GM12878 (cell line): Measurements from ENCODE around the gene AMOTL1. TPM values are rescaled to one million over a fixed set of nuclear protein-coding genes. Genes with fewer than 3 reads are reported as not detected.

Source experiments
- ATAC-seq: fragments of 200-7000 bp; cut with Tn5 transposase; 3 replicates; pipeline ENCODE4 v1.9.1; 2020; ENCODE audit warnings: mild to moderate bottlenecking, moderate library complexity
- BruUV-seq: library from RNA; stranded (reverse); fragments of 400-500 nt; replicated peaks from 2 replicates; lab custom pipeline; 2021; lab: Mats Ljungman, UMichigan
- CTCF ChIA-PET: fragments of 300-600 bp; sonication (Branson Sonifier 250); formaldehyde crosslinking; extraction: SDS; loops from one replicate; lab custom pipeline; 2021; ENCODE audit warnings: inconsistent platforms; lab: Yijun Ruan, JAX
- POLR2A ChIA-PET: fragments of 350-600 bp; formaldehyde crosslinking; extraction: SDS; loops from one replicate; lab custom pipeline; 2021; ENCODE audit warnings: inconsistent platforms; lab: Charles Lee
- RAD21 ChIA-PET: fragments of 300-600 bp; sonication (Branson Sonifier 250); formaldehyde crosslinking; loops from one replicate; lab custom pipeline; 2023; ENCODE audit warnings: antibody characterized with exemption; ENCODE audit not compliant: unreplicated experiment; lab: Charles Lee
- SMC1A ChIA-PET: fragments of 300-600 bp; sonication (Branson Sonifier 250); formaldehyde crosslinking; loops from one replicate; lab custom pipeline; 2023; ENCODE audit not compliant: unreplicated experiment, uncharacterized antibody; lab: Charles Lee
- DNase-seq: peaks from one replicate; pipeline ENCODE4 v3.0.0-alpha.2; 2011; ENCODE audit warnings: low read depth, low spot score
- FAIRE-seq: peaks from 3 replicates; lab custom pipeline; 2011; peaks lifted over from hg19 to GRCh38; lab: Jason Lieb, UNC
- H2AFZ ChIP-seq: 2 replicates; pipeline ENCODE4 v1.6.0; 2011; ENCODE audit warnings: low read depth, low read length, control low read depth; ENCODE audit not compliant: control insufficient read depth
- H3K27ac ChIP-seq: 2 replicates; pipeline ENCODE4 v1.5.1; 2011; ENCODE audit warnings: control low read depth; ENCODE audit not compliant: control insufficient read depth, insufficient read depth
- H3K27me3 ChIP-seq, 2 experiments: replicated peaks in 1 of 2; 2 replicates each; pipeline versions ENCODE4 v1.6.0 to v1.6.1; 2011; ENCODE audit warnings: low read length in 1 of 2; ENCODE audit not compliant: control insufficient read depth in 2 of 2, insufficient read depth in 2 of 2
- H3K36me3 ChIP-seq, 2 experiments: 2 replicates each; pipeline ENCODE4 v1.5.1; 2011; ENCODE audit warnings: low read length in 1 of 2; ENCODE audit not compliant: control insufficient read depth in 2 of 2, insufficient read depth in 2 of 2
- H3K4me1 ChIP-seq: 2 replicates; pipeline ENCODE4 v1.6.1; 2011; ENCODE audit warnings: mild to moderate bottlenecking, low read length, moderate library complexity, mixed read lengths; ENCODE audit not compliant: control insufficient read depth, insufficient read depth
- H3K4me2 ChIP-seq: 2 replicates; pipeline ENCODE4 v1.6.0; 2011; ENCODE audit warnings: control low read depth; ENCODE audit not compliant: control insufficient read depth, insufficient read depth
- H3K4me3 ChIP-seq: fragments of 200-600 bp; sonication (generic); 2 replicates; pipeline ENCODE4 v1.5.1; 2016
- H3K79me2 ChIP-seq: 2 replicates; pipeline ENCODE4 v1.6.0; 2011; ENCODE audit warnings: low read length; ENCODE audit not compliant: control insufficient read depth, insufficient read depth
- H3K9ac ChIP-seq: 2 replicates; pipeline ENCODE4 v1.8.0; 2011; ENCODE audit warnings: low read length, control low read depth, mixed read lengths; ENCODE audit not compliant: control insufficient read depth, insufficient read depth
- H3K9me3 ChIP-seq: replicated peaks from 3 replicates; pipeline ENCODE4 v1.5.1; 2011; ENCODE audit warnings: mild to moderate bottlenecking, low read length; ENCODE audit not compliant: control insufficient read depth, insufficient read depth
- H4K20me1 ChIP-seq: 2 replicates; pipeline ENCODE4 v1.6.0; 2011; ENCODE audit not compliant: control insufficient read depth, insufficient read depth
- ATF3 ChIP-seq: IDR thresholded peaks from 2 replicates; pipeline ENCODE4 v1.6.1; 2011; ENCODE audit warnings: low read depth, mild to moderate bottlenecking, low read length, moderate library complexity, borderline replicate concordance; ENCODE audit errors: extremely low read depth
- CREM ChIP-seq: IDR thresholded peaks from 2 replicates; pipeline ENCODE4 v1.6.1; 2014; ENCODE audit warnings: antibody characterized with exemption, low read depth
- EP300 ChIP-seq, 2 experiments: fragments of 150-350 bp in 1 of 2; IDR thresholded peaks; 2 replicates each; pipeline ENCODE4 v1.6.1; 2011 to 2012; ENCODE audit warnings: low read depth in 2 of 2, low read length in 2 of 2, borderline replicate concordance in 1 of 2, improper control_type of control experiment in 1 of 2, inconsistent platforms in 1 of 2; ENCODE audit not compliant: control insufficient read depth in 1 of 2
- EZH2 ChIP-seq: IDR thresholded peaks from 2 replicates; pipeline ENCODE4 v1.6.1; 2012; ENCODE audit warnings: low read depth, mild to moderate bottlenecking, control low read depth, inconsistent platforms, low read length, borderline replicate concordance; ENCODE audit not compliant: control insufficient read depth
- HDAC2 ChIP-seq: fragments of 200-600 bp; sonication (generic); IDR thresholded peaks from 2 replicates; pipeline ENCODE4 v1.6.1; 2017
- HSF1 ChIP-seq: fragments of 150-350 bp; IDR thresholded peaks from 2 replicates; pipeline ENCODE4 v1.6.1; 2014; ENCODE audit warnings: mild to moderate bottlenecking, low read depth, low read length
- IRF5 ChIP-seq: fragments of 450-650 bp; IDR thresholded peaks from 2 replicates; pipeline ENCODE4 v1.6.1; 2017; ENCODE audit warnings: borderline replicate concordance
- MTA2 ChIP-seq: fragments of 450-650 bp; IDR thresholded peaks from 2 replicates; pipeline ENCODE4 v1.6.1; 2016; ENCODE audit warnings: low read depth, mild to moderate bottlenecking, moderate library complexity
- MYC ChIP-seq: IDR thresholded peaks from 2 replicates; pipeline ENCODE4 v1.6.1; 2011; ENCODE audit warnings: mild to moderate bottlenecking, low read length, moderate library complexity, inconsistent platforms; ENCODE audit not compliant: insufficient read depth, insufficient replicate concordance, insufficient read length, severe bottlenecking
- NFXL1 ChIP-seq: fragments of 450-650 bp; IDR thresholded peaks from 2 replicates; pipeline ENCODE4 v1.6.1; 2017; ENCODE audit warnings: antibody characterized with exemption, mild to moderate bottlenecking, borderline replicate concordance
- NKRF ChIP-seq: fragments of 450-650 bp; conservative IDR thresholded peaks from 2 replicates; pipeline ENCODE4 v1.6.1; 2017; ENCODE audit warnings: mild to moderate bottlenecking, moderate library complexity
- PAX8 ChIP-seq: fragments of 450-650 bp; IDR thresholded peaks from 2 replicates; pipeline ENCODE4 v1.6.1; 2017; ENCODE audit warnings: mild to moderate bottlenecking, moderate library complexity
- SMARCA5 ChIP-seq: fragments of 450-650 bp; IDR thresholded peaks from 2 replicates; pipeline ENCODE4 v1.6.1; 2017; ENCODE audit warnings: mild to moderate bottlenecking
- TAF1 ChIP-seq: IDR thresholded peaks from 2 replicates; pipeline ENCODE4 v1.6.1; 2011; ENCODE audit warnings: mild to moderate bottlenecking, low read depth, low read length, borderline replicate concordance
- YBX1 ChIP-seq: fragments of 450-650 bp; IDR thresholded peaks from 2 replicates; pipeline ENCODE4 v1.6.1; 2016; ENCODE audit warnings: antibody characterized with exemption
- WGBS: methylation state at CpG from one replicate; pipeline ENCODE4 v1.1.6; 2016; ENCODE audit warnings: low lambda C conversion rate; ENCODE audit not compliant: insufficient replicate concordance, insufficient coverage; ENCODE audit errors: missing lambda C conversion rate; 5-methylcytosine and 5-hydroxymethylcytosine counted together
- in situ Hi-C: fragments of 300-500 bp; cut with MboI; formaldehyde crosslinking; loops from 9 replicates; pipeline ENCODE4 v1.14.3; 2018; ENCODE audit warnings: mixed read lengths
- intact Hi-C: fragments of 100-400 bp; cut with micrococcal nuclease; formaldehyde crosslinking; loops from one replicate; pipeline ENCODE4 v1.14.2; 2022; ENCODE audit not compliant: unreplicated experiment
- polyA plus RNA-seq, 11 experiments: library from polyadenylated mRNA; depleted of rRNA in 4 of 11; unstranded in 6 of 11; stranded (reverse) in 5 of 11; fragments of >200 nt; fragmentation: Nextera tagmentation in 4 of 11; fragmentation: Illumina TruSeq in 1 of 11; extraction: Ambion mirVana in 4 of 11; extraction: Trizol in 1 of 11; gene quantifications; 1 replicate in 1 of 11; 2 replicates in 10 of 11; pipeline versions ENCODE4 v1.2.1 to v1.2.3, GENCODE V29; 2011 to 2016; ENCODE audit warnings: inconsistent platforms in 2 of 11, missing spikeins in 2 of 11, low read depth in 1 of 11
- total RNA-seq, 4 experiments: library from RNA; depleted of rRNA in 3 of 4; stranded (reverse); fragments of >200 nt in 3 of 4; fragmentation: Illumina TruSeq in 1 of 4; extraction: Trizol in 1 of 4; gene quantifications; 2 replicates each; pipeline versions ENCODE4 v1.2.1 to v1.2.3, GENCODE V29; 2013 to 2021

The AMOTL1 gene
- total and polyA plus RNA-seq, 10 of the 15 experiments (the other 5 are each of a cell fraction or from before 2014, with no cell fraction given) = under 0.01 to 0.41 (median 0.01) TPM; not detected in 7

GRCh38 chr11:94837317-94837716 is 69.2 kb downstream of the AMOTL1 start:
- H3K9me3 ChIP-seq = no peaks in the 10 kb centered on the region
- H3K27ac ChIP-seq = no peak overlapping the region
- ATAC-seq = no peak
- in situ Hi-C loops (no loop called here), intact Hi-C loops (no loop called here)
- no peak overlapping the region for H3K9ac ChIP-seq
- WGBS = 50% methylated on average over 2 of the region's 2 CpGs
- no peaks in the 10 kb centered on the region for H3K4me1 ChIP-seq
- TF ChIP-seq SMARCA5 = no peak
- TF ChIP-seq HDAC2 = no peak
- TF ChIP-seq CREM = no peak
- no peak for TF ChIP-seq MTA2
- no peak for TF ChIP-seq PAX8
- TF ChIP-seq NKRF = no peak
- no peak for TF ChIP-seq YBX1
- TF ChIP-seq HSF1 = no peak
- TF ChIP-seq ATF3 = no peak
- no peak for TF ChIP-seq NFXL1
- TF ChIP-seq IRF5 = no peak
- TF ChIP-seq TAF1 = no peak
- no peak for TF ChIP-seq EZH2
- TF ChIP-seq MYC = no peak
- no peak for TF ChIP-seq EP300 (IDR thresholded peaks at IDR 0.05; ENCODE audit: borderline replicate concordance in 1 of 2, control insufficient read depth in 1 of 2, low read depth in 2 of 2, low read length in 2 of 2)
- TF ChIP-seq, all 136 proteins: peak for 0
- H3K4me3 ChIP-seq = no peak overlapping the region
- H3K79me2 ChIP-seq = no peaks in the 10 kb centered on the region
- H3K36me3 ChIP-seq = no peaks in the 10 kb centered on the region
- H2AFZ ChIP-seq = no peak overlapping the region
- ChIA-PET CTCF (interaction anchor here (0.5 kb wide), 1 partner anchor 318 kb away, joined by 3 read pairs; no protein-coding TSS in a partner anchor), RAD21 (no interaction called here), POLR2A (no interaction called here), SMC1A (no interaction called here)
- no peak for FAIRE-seq
- DNase-seq = no peak
- H3K4me2 ChIP-seq = no peak overlapping the region
- H3K27me3 ChIP-seq = peaks cover 0 to 2% of the 10 kb centered on the region in 2 experiments; a peak in 3 of 4 replicates
- H4K20me1 ChIP-seq = no peaks in the 10 kb centered on the region
- no TSS peak for BruUV-seq
